ENCODE data around the gene IKZF4.

DNA sequence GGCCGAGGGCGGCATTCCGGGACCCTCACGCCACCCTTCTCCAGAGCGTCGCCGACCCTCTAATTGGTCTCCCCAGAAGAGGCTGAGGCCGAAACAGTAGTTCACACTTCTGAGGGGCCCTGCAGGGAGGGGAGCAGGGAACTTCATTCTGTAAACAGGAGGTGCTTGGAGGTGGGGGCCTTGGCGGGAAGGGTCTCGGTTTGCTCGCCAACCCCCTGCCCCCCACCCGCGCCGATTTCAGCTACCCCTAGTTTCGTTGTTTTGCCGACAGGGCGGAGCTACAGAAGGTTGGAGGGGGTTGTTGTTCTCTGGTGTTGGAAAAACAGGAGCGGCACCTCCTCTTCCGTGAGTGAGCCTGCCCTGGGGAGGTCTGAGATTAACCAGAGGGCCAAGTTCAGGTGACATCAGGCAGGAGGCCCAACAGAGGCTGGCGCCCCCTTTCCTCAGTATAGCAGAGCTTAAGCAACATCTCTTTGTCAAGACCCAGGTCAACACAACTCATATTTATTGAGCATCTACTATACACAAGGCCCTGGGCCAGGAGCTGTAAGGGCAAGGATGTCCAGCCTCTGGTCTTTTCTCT lies 59.8 kb downstream of the IKZF4 start:
- TF ChIP-seq, protein P1, sequence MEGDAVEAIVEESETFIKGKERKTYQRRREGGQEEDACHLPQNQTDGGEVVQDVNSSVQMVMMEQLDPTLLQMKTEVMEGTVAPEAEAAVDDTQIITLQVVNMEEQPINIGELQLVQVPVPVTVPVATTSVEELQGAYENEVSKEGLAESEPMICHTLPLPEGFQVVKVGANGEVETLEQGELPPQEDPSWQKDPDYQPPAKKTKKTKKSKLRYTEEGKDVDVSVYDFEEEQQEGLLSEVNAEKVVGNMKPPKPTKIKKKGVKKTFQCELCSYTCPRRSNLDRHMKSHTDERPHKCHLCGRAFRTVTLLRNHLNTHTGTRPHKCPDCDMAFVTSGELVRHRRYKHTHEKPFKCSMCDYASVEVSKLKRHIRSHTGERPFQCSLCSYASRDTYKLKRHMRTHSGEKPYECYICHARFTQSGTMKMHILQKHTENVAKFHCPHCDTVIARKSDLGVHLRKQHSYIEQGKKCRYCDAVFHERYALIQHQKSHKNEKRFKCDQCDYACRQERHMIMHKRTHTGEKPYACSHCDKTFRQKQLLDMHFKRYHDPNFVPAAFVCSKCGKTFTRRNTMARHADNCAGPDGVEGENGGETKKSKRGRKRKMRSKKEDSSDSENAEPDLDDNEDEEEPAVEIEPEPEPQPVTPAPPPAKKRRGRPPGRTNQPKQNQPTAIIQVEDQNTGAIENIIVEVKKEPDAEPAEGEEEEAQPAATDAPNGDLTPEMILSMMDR (IDR thresholded peaks at IDR 0.05), result no peak
- TF ChIP-seq EZH2 (IDR thresholded peaks at IDR 0.05) (no peak), EZH2phosphoT487 (IDR thresholded peaks at IDR 0.05) (no peak)

Data from neural progenitor cell (in vitro differentiated cells).